Liver (tissue), 9 donors: ENCODE results near the gene NSD1. TPM values are rescaled to one million over a fixed set of nuclear protein-coding genes. Genes with fewer than 3 reads are reported as not detected.
A peak's percentile ranks its signal among the peaks of the same experiment; 100 is the strongest.

Source experiments
- DNase-seq: peaks from one replicate; pipeline ENCODE4 v3.0.0-alpha.2; 2017; ENCODE audit warnings: low spot score
- H3K27ac ChIP-seq, 2 donors: one replicate each; pipeline ENCODE4 v1.7.0; 2013; ENCODE audit warnings: inconsistent platforms in 2 of 2, low read length in 2 of 2, control low read depth in 1 of 2, low read depth in 1 of 2, mild to moderate bottlenecking in 1 of 2
- H3K27me3 ChIP-seq, 4 donors: one replicate each; pipeline versions ENCODE4 v1.6.1 to v1.7.0; 2013; ENCODE audit warnings: low read length in 3 of 4, inconsistent platforms in 1 of 4, mild to moderate bottlenecking in 1 of 4, moderate library complexity in 1 of 4; ENCODE audit not compliant: control insufficient read depth in 4 of 4, insufficient read depth in 4 of 4
- H3K36me3 ChIP-seq, 4 donors: one replicate each; pipeline versions ENCODE4 v1.6.1 to v1.7.0; 2013; ENCODE audit warnings: low read length in 3 of 4, mild to moderate bottlenecking in 3 of 4, low read depth in 1 of 4, moderate library complexity in 1 of 4; ENCODE audit not compliant: control insufficient read depth in 4 of 4, insufficient read depth in 3 of 4
- H3K4me1 ChIP-seq, 4 donors: one replicate each; pipeline versions ENCODE4 v1.6.1 to v1.7.0; 2013; ENCODE audit warnings: low read length in 3 of 4, mild to moderate bottlenecking in 3 of 4, moderate library complexity in 1 of 4; ENCODE audit not compliant: control insufficient read depth in 4 of 4, insufficient read depth in 4 of 4
- H3K4me3 ChIP-seq, 3 donors: one replicate each; pipeline versions ENCODE4 v1.6.1 to v1.7.0; 2013; ENCODE audit warnings: low read length in 3 of 3, control low read depth in 1 of 3, low read depth in 1 of 3, mild to moderate bottlenecking in 1 of 3
- H3K9ac ChIP-seq, 2 donors: one replicate each; pipeline ENCODE4 v1.7.0; 2013; ENCODE audit warnings: low read length in 2 of 2, mild to moderate bottlenecking in 2 of 2, moderate library complexity in 2 of 2, control low read depth in 1 of 2, low read depth in 1 of 2
- H3K9me3 ChIP-seq, 4 donors: one replicate each; pipeline versions ENCODE4 v1.6.1 to v1.7.0; 2013; ENCODE audit warnings: low read length in 3 of 4; ENCODE audit not compliant: control insufficient read depth in 4 of 4
- ATF3 ChIP-seq: IDR thresholded peaks from 2 replicates; pipeline ENCODE4 v1.6.1; 2016; ENCODE audit warnings: antibody characterized with exemption
- CTCF ChIP-seq: fragments of 150-350 bp; IDR thresholded peaks from 2 replicates; pipeline ENCODE4 v1.5.1; 2017; ENCODE audit warnings: improper control_type of control experiment, low read depth, low read length; ENCODE audit not compliant: missing input control
- EGR1 ChIP-seq, 2 donors: IDR thresholded peaks; 2 replicates each; pipeline ENCODE4 v1.6.1; 2016 to 2018; ENCODE audit warnings: antibody characterized with exemption in 2 of 2, low read depth in 2 of 2
- FOXA1 ChIP-seq: IDR thresholded peaks from 2 replicates; pipeline ENCODE4 v1.6.1; 2016; ENCODE audit warnings: antibody characterized with exemption
- FOXA2 ChIP-seq: IDR thresholded peaks from 2 replicates; pipeline ENCODE4 v1.6.1; 2016; ENCODE audit warnings: antibody characterized with exemption
- GABPA ChIP-seq, 2 donors: IDR thresholded peaks in 1 of 2; conservative IDR thresholded peaks in 1 of 2; 2 replicates each; pipeline ENCODE4 v1.6.1; 2016; ENCODE audit warnings: antibody characterized with exemption in 2 of 2, mild to moderate bottlenecking in 1 of 2, moderate library complexity in 1 of 2
- HNF4A ChIP-seq, 2 donors: conservative IDR thresholded peaks; 2 replicates each; pipeline ENCODE4 v1.6.1; 2016; ENCODE audit warnings: antibody characterized with exemption in 2 of 2, mild to moderate bottlenecking in 2 of 2
- HNF4G ChIP-seq: IDR thresholded peaks from 2 replicates; pipeline ENCODE4 v1.6.1; 2016; ENCODE audit warnings: antibody characterized with exemption
- JUND ChIP-seq, 2 donors: IDR thresholded peaks; 2 replicates each; pipeline ENCODE4 v1.6.1; 2016; ENCODE audit warnings: antibody characterized with exemption in 2 of 2
- MAX ChIP-seq: IDR thresholded peaks from 2 replicates; pipeline ENCODE4 v1.6.1; 2016; ENCODE audit warnings: antibody characterized with exemption
- NR2F2 ChIP-seq: IDR thresholded peaks from 2 replicates; pipeline ENCODE4 v1.6.1; 2016; ENCODE audit warnings: antibody characterized with exemption
- RAD21 ChIP-seq, 2 donors: IDR thresholded peaks; 2 replicates each; pipeline ENCODE4 v1.6.1; 2016; ENCODE audit warnings: antibody characterized with exemption in 2 of 2, mild to moderate bottlenecking in 2 of 2
- REST ChIP-seq: IDR thresholded peaks from 2 replicates; pipeline ENCODE4 v1.6.1; 2016; ENCODE audit warnings: antibody characterized with exemption, mild to moderate bottlenecking
- RXRA ChIP-seq, 2 donors: IDR thresholded peaks; 2 replicates each; pipeline ENCODE4 v1.6.1; 2017 to 2018; ENCODE audit warnings: antibody characterized with exemption in 2 of 2, mild to moderate bottlenecking in 1 of 2
- SP1 ChIP-seq: IDR thresholded peaks from 2 replicates; pipeline ENCODE4 v1.6.1; 2018; ENCODE audit warnings: antibody characterized with exemption, mild to moderate bottlenecking
- TAF1 ChIP-seq: conservative IDR thresholded peaks from 2 replicates; pipeline ENCODE4 v1.6.1; 2016; ENCODE audit warnings: antibody characterized with exemption, mild to moderate bottlenecking
- YY1 ChIP-seq: IDR thresholded peaks from 2 replicates; pipeline ENCODE4 v1.6.1; 2016; ENCODE audit warnings: antibody characterized with exemption, mild to moderate bottlenecking
- ZBTB33 ChIP-seq: IDR thresholded peaks from 2 replicates; pipeline ENCODE4 v1.6.1; 2016; ENCODE audit warnings: antibody characterized with exemption
- WGBS: extraction: QIAGEN DNeasy Blood & Tissue Kit; methylation state at CpG from one replicate; pipeline ENCODE4 v1.1.7; 2013; 5-methylcytosine and 5-hydroxymethylcytosine counted together
- polyA plus RNA-seq, 2 donors: library from polyadenylated mRNA; stranded (reverse) in 1 of 2; unstranded in 1 of 2; fragments of 200-250 nt in 1 of 2; fragments of >200 nt in 1 of 2; fragmentation: Nextera tagmentation in 1 of 2; extraction: Ambion mirVana in 1 of 2; gene quantifications; one replicate each; pipeline versions ENCODE4 v1.2.1 to v1.2.3, GENCODE V29; 2013 to 2015
- total RNA-seq, 2 donors: library from RNA; depleted of rRNA; stranded (reverse); fragments of >200 nt; gene quantifications; one replicate each; pipeline ENCODE4 v1.2.3, GENCODE V29; 2014
- donor health status: healthy.
- donor health status: healthy.
- donor health status: healthy.
- donor health status: healthy.
- donor health status: healthy.

Gene NSD1
- total and polyA plus RNA-seq, 4 donors = 5.3 to 34.1 (median 19.3) TPM

- Histone ChIP-seq H3K27me3 (no peaks in the 10 kb centered on the region), H3K4me3 (no peak overlapping the region), H3K9ac (no peak overlapping the region), H3K27ac (peak overlapping the region; percentile 16 to 24), H3K36me3 (peaks cover 3 to 17% (median 8%) of the 10 kb centered on the region in 4 donors), H3K9me3 (no peaks in the 10 kb centered on the region), H3K4me1 (peaks cover 11 to 52% (median 43%) of the 10 kb centered on the region in 4 donors)
- no peak for TF ChIP-seq NR2F2
- TF ChIP-seq RXRA (IDR thresholded peaks at IDR 0.05) = no peak
- TF ChIP-seq EGR1 (IDR thresholded peaks at IDR 0.05; ENCODE audit: low read depth in 2 of 2) = no peak
- TF ChIP-seq REST = no peak
- no peak for TF ChIP-seq MAX
- TF ChIP-seq RAD21 (IDR thresholded peaks at IDR 0.05) = no peak
- TF ChIP-seq SP1 = no peak
- TF ChIP-seq FOXA2 = no peak
- no peak for TF ChIP-seq TAF1
- DNase-seq = no peak
- 13% methylated on average over 5 of the region's 5 CpGs for WGBS
These were observed 44.4 kb upstream of the NSD1 start for GRCh38 chr5:177089127-177089526.

GRCh38 chr5:177089825-177090641 is 43.5 kb upstream of the NSD1 start:
- peaks cover 17 to 62% (median 52%) of the 10 kb centered on the region in 4 donors for H3K4me1 ChIP-seq
- peaks cover 3 to 17% (median 8%) of the 10 kb centered on the region in 4 donors for H3K36me3 ChIP-seq
- no peak overlapping the region for H3K9ac ChIP-seq
- H3K4me3 ChIP-seq = no peak overlapping the region
- H3K27me3 ChIP-seq = no peaks in the 10 kb centered on the region
- TF ChIP-seq MAX = peak; percentile 25
- no peak for TF ChIP-seq HNF4G
- no peaks in the 10 kb centered on the region for H3K9me3 ChIP-seq
- no peak for DNase-seq
- 50% methylated on average over 21 of the region's 21 CpGs for WGBS
- H3K27ac ChIP-seq = peak overlapping the region in 1 of 2 donors; percentile 16

- H3K27ac ChIP-seq = no peak overlapping the region
- no peaks in the 10 kb centered on the region for H3K27me3 ChIP-seq
- no peak for DNase-seq
- no peaks in the 10 kb centered on the region for H3K9me3 ChIP-seq
- H3K4me1 ChIP-seq = peaks cover 19 to 69% (median 60%) of the 10 kb centered on the region in 4 donors
- peaks cover 3 to 17% (median 8%) of the 10 kb centered on the region in 4 donors for H3K36me3 ChIP-seq
- no peak overlapping the region for H3K4me3 ChIP-seq
- no peak overlapping the region for H3K9ac ChIP-seq
- 92% methylated on average over 13 of the region's 13 CpGs for WGBS
- TF ChIP-seq GABPA (IDR thresholded peaks at IDR 0.05 in 1 of 2, conservative IDR thresholded peaks at IDR 0.05 in 1 of 2) = no peak
- TF ChIP-seq MAX = no peak
- TF ChIP-seq YY1 = no peak
- TF ChIP-seq ZBTB33 = no peak
- TF ChIP-seq HNF4G = no peak
- no peak for TF ChIP-seq EGR1 (IDR thresholded peaks at IDR 0.05; ENCODE audit: low read depth in 2 of 2)
- no peak for TF ChIP-seq CTCF
- no peak for TF ChIP-seq RXRA (IDR thresholded peaks at IDR 0.05)
- TF ChIP-seq HNF4A (conservative IDR thresholded peaks at IDR 0.05) = no peak
- TF ChIP-seq ATF3 = no peak
- TF ChIP-seq SP1 = no peak
- no peak for TF ChIP-seq FOXA2
- TF ChIP-seq RAD21 (IDR thresholded peaks at IDR 0.05) = no peak
- TF ChIP-seq JUND (IDR thresholded peaks at IDR 0.05) = no peak
- TF ChIP-seq FOXA1 = no peak
- no peak for TF ChIP-seq TAF1
- no peak for TF ChIP-seq NR2F2
These were observed 42.8 kb upstream of the NSD1 start for GRCh38 chr5:177090813-177091212.
